ENCODE measurements around the gene MCF2L. TPM values are rescaled to one million over a fixed set of nuclear protein-coding genes. Genes with fewer than 3 reads are reported as not detected.
"Not testable (repeated sequence)": the region's sequence is repeated elsewhere in the genome, so short reads cannot be mapped to it uniquely, and the experiment has no call there.

The MCF2L gene
- total and polyA plus RNA-seq, 9 of the 15 experiments (the other 6 are each of a cell fraction or from before 2014, with no cell fraction given) = 0.05 to 0.25 (median 0.18) TPM; not detected in 5

GRCh38 chr13:113057084-113057483 is 88.1 kb downstream of the MCF2L start (continued):
- TF ChIP-seq, protein P1, sequence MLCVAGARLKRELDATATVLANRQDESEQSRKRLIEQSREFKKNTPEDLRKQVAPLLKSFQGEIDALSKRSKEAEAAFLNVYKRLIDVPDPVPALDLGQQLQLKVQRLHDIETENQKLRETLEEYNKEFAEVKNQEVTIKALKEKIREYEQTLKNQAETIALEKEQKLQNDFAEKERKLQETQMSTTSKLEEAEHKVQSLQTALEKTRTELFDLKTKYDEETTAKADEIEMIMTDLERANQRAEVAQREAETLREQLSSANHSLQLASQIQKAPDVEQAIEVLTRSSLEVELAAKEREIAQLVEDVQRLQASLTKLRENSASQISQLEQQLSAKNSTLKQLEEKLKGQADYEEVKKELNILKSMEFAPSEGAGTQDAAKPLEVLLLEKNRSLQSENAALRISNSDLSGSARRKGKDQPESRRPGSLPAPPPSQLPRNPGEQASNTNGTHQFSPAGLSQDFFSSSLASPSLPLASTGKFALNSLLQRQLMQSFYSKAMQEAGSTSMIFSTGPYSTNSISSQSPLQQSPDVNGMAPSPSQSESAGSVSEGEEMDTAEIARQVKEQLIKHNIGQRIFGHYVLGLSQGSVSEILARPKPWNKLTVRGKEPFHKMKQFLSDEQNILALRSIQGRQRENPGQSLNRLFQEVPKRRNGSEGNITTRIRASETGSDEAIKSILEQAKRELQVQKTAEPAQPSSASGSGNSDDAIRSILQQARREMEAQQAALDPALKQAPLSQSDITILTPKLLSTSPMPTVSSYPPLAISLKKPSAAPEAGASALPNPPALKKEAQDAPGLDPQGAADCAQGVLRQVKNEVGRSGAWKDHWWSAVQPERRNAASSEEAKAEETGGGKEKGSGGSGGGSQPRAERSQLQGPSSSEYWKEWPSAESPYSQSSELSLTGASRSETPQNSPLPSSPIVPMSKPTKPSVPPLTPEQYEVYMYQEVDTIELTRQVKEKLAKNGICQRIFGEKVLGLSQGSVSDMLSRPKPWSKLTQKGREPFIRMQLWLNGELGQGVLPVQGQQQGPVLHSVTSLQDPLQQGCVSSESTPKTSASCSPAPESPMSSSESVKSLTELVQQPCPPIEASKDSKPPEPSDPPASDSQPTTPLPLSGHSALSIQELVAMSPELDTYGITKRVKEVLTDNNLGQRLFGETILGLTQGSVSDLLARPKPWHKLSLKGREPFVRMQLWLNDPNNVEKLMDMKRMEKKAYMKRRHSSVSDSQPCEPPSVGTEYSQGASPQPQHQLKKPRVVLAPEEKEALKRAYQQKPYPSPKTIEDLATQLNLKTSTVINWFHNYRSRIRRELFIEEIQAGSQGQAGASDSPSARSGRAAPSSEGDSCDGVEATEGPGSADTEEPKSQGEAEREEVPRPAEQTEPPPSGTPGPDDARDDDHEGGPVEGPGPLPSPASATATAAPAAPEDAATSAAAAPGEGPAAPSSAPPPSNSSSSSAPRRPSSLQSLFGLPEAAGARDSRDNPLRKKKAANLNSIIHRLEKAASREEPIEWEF (CRISPR knock-in tag; IDR thresholded peaks at IDR 0.05) = no peak
- TF ChIP-seq, protein P2, sequence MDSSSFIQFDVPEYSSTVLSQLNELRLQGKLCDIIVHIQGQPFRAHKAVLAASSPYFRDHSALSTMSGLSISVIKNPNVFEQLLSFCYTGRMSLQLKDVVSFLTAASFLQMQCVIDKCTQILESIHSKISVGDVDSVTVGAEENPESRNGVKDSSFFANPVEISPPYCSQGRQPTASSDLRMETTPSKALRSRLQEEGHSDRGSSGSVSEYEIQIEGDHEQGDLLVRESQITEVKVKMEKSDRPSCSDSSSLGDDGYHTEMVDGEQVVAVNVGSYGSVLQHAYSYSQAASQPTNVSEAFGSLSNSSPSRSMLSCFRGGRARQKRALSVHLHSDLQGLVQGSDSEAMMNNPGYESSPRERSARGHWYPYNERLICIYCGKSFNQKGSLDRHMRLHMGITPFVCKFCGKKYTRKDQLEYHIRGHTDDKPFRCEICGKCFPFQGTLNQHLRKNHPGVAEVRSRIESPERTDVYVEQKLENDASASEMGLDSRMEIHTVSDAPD (CRISPR knock-in tag; IDR thresholded peaks at IDR 0.05) = no peak
- no peak for TF ChIP-seq THAP12 (CRISPR knock-in tag; IDR thresholded peaks at IDR 0.05)
- TF ChIP-seq NR0B1 (IDR thresholded peaks at IDR 0.05; ENCODE audit: partially characterized antibody) = no peak

DNA sequence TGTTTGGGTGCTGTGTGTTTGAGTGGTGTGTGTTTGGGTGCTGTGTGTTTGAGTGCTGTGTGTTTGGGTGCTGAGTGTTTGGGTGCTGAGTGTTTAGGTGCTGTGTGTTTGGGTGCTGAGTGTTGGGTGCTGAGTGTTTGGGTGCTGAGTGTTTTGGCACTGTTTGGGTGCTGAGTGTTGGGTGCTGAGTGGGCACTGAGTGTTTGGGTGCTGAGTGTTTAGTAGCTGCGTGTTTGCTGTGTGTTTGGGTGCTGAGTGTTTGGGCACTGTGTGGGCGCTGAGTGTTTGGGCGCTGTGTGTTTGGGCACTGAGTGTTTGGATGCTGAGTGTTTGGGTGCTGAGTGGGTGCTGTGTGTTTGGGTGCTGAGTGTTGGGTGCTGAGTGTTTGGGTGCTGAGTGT is 88.5 kb downstream of the MCF2L start:
- 10% methylated on average over 3 of the region's 3 CpGs for WGBS (ENCODE audit: insufficient coverage, low coverage, missing lambda C conversion rate)
- H3K4me3 ChIP-seq; H3K9me3 ChIP-seq (replicated peaks; ENCODE audit: control insufficient read depth, insufficient read depth, low read depth, low read length); POLR2A ChIA-PET; H3K36me3 ChIP-seq (ENCODE audit: control insufficient read depth, insufficient read depth, low read length); intact Hi-C loops (cut with micrococcal nuclease); DNase-seq (ENCODE audit: extremely low read depth in 1 of 4, low spot score in 3 of 4); H2AFZ ChIP-seq (ENCODE audit: low read depth, low read length); FAIRE-seq; ATAC-seq; H3K9me1 ChIP-seq (ENCODE audit: control insufficient read depth, insufficient read depth, low read length); H3K4me1 ChIP-seq (replicated peaks in 1 of 2; ENCODE audit: control insufficient read depth in 2 of 2, insufficient read depth in 2 of 2, low read length in 2 of 2); H3K79me2 ChIP-seq (ENCODE audit: control insufficient read depth, insufficient read depth, low read length); in situ Hi-C loops (cut with MboI); H3K27ac ChIP-seq (ENCODE audit: extremely low read depth, low read depth, low read length); H4K20me1 ChIP-seq (replicated peaks; ENCODE audit: control insufficient read depth, insufficient read depth, low read length); H3K9ac ChIP-seq (ENCODE audit: insufficient read depth in 1 of 2, low read depth in 2 of 2, low read length in 2 of 2); BruUV-seq (replicated peaks); H3K4me2 ChIP-seq (ENCODE audit: insufficient read depth, low read length); CTCF ChIA-PET (ENCODE audit: low intra/inter-chr PET ratio): not testable (repeated sequence)
- peaks cover 13 to 61% of the 10 kb centered on the region in 2 experiments for H3K27me3 ChIP-seq (ENCODE audit: control insufficient read depth in 2 of 2, insufficient read depth in 2 of 2, low read length in 2 of 2)

Data from K562 (cell line).